Measurements from ENCODE around the gene MGAT4A. TPM values are rescaled to one million over a fixed set of nuclear protein-coding genes. Genes with fewer than 3 reads are reported as not detected.

Gene MGAT4A
- total and polyA plus RNA-seq, 2 of the 13 experiments (the other 11 are each of a cell fraction or from before 2014, with no cell fraction given) = 47.2 to 90.9 TPM

- TF ChIP-seq, protein P1, sequence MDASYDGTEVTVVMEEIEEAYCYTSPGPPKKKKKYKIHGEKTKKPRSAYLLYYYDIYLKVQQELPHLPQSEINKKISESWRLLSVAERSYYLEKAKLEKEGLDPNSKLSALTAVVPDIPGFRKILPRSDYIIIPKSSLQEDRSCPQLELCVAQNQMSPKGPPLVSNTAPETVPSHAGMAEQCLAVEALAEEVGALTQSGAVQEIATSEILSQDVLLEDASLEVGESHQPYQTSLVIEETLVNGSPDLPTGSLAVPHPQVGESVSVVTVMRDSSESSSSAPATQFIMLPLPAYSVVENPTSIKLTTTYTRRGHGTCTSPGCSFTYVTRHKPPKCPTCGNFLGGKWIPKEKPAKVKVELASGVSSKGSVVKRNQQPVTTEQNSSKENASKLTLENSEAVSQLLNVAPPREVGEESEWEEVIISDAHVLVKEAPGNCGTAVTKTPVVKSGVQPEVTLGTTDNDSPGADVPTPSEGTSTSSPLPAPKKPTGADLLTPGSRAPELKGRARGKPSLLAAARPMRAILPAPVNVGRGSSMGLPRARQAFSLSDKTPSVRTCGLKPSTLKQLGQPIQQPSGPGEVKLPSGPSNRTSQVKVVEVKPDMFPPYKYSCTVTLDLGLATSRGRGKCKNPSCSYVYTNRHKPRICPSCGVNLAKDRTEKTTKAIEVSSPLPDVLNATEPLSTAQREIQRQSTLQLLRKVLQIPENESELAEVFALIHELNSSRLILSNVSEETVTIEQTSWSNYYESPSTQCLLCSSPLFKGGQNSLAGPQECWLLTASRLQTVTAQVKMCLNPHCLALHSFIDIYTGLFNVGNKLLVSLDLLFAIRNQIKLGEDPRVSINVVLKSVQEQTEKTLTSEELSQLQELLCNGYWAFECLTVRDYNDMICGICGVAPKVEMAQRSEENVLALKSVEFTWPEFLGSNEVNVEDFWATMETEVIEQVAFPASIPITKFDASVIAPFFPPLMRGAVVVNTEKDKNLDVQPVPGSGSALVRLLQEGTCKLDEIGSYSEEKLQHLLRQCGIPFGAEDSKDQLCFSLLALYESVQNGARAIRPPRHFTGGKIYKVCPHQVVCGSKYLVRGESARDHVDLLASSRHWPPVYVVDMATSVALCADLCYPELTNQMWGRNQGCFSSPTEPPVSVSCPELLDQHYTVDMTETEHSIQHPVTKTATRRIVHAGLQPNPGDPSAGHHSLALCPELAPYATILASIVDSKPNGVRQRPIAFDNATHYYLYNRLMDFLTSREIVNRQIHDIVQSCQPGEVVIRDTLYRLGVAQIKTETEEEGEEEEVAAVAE (CRISPR knock-in tag; IDR thresholded peaks at IDR 0.05; ENCODE audit: borderline replicate concordance) = no peak
- TF ChIP-seq PHB2 (IDR thresholded peaks at IDR 0.05; ENCODE audit: partially characterized antibody) (no peak), ZNF484 (CRISPR knock-in tag; IDR thresholded peaks at IDR 0.05; ENCODE audit: borderline replicate concordance, low read depth) (no peak), FOXO4 (CRISPR knock-in tag; conservative IDR thresholded peaks at IDR 0.05) (no peak), THAP11 (CRISPR knock-in tag; IDR thresholded peaks at IDR 0.05) (no peak)
- TF ChIP-seq, protein P2, sequence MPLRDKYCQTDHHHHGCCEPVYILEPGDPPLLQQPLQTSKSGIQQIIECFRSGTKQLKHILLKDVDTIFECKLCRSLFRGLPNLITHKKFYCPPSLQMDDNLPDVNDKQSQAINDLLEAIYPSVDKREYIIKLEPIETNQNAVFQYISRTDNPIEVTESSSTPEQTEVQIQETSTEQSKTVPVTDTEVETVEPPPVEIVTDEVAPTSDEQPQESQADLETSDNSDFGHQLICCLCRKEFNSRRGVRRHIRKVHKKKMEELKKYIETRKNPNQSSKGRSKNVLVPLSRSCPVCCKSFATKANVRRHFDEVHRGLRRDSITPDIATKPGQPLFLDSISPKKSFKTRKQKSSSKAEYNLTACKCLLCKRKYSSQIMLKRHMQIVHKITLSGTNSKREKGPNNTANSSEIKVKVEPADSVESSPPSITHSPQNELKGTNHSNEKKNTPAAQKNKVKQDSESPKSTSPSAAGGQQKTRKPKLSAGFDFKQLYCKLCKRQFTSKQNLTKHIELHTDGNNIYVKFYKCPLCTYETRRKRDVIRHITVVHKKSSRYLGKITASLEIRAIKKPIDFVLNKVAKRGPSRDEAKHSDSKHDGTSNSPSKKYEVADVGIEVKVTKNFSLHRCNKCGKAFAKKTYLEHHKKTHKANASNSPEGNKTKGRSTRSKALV (CRISPR knock-in tag; IDR thresholded peaks at IDR 0.05) = no peak
These were observed 160.6 kb downstream of the MGAT4A start (continued) for GRCh38 chr2:98570356-98570755.
